Measurements from ENCODE around the gene LY6G6F. TPM values are rescaled to one million over a fixed set of nuclear protein-coding genes. Genes with fewer than 3 reads are reported as not detected.

The LY6G6F gene
- total RNA-seq, 4 donors from 2014 or later: not detected

DNA sequence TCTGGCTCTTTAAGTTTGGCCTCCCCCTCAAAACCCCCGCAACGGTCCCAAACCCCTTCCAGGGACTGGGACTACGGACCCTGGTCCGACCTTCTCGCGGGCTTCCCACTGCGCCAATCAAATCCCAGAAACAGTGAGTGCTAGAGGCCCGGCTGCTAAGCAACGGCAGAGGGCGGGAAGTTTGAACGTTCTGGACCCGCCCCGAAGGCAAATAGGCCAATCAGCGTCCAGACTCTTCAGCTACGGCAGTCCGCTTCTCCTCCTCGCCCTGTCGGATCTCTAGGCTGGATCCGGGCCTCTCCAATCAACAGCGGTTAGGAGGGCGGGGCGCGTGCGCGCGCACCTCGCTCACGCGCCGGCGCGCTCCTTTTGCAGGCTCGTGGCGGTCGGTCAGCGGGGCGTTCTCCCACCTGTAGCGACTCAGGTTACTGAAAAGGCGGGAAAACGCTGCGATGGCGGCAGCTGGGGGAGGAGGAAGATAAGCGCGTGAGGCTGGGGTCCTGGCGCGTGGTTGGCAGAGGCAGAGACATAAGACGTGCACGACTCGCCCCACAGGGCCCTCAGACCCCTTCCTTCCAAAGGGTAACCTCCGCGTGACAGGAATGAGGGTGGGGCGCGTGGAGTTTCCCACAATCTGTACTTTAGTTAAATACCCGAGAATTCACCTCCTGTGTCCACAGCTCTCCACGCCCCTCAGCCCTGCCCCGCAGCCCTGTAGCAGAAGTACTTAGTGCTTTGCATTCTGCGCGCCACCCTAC lies 33.2 kb downstream of the LY6G6F start, which contains the start of gene MSH5:
Gene MSH5 (plus strand): TSS at position 367 of the 758 bp plus-strand sequence. CDS start 462 bp downstream, outside the sequence.
- TF ChIP-seq POLR2A (IDR thresholded peaks at IDR 0.05) (peak in 1 of 2 donors; percentile 74), CTCF (IDR thresholded peaks at IDR 0.05) (no peak)
- 0 to 2% methylated on average over 28 to 29 of the region's 58 CpGs for WGBS, 2 donors
- no peaks in the 10 kb centered on the region for H3K27me3 ChIP-seq
- H3K9me3 ChIP-seq: no peaks in the 10 kb centered on the region
- DNase-seq: peak; percentile 99
- peak within 1 kb of the TSS in 1 of 3 donors; percentile 11 for H3K27ac ChIP-seq
- H3K36me3 ChIP-seq: no peaks in the 10 kb centered on the region
- peak within 1 kb of the TSS; percentile 19 to 48 (median 33) for H3K4me3 ChIP-seq (replicated peaks in 1 of 3)
- intact Hi-C loops (cut with DNase I): loop anchor here (5.0 kb wide), 1 partner anchor 38 kb away; the partner anchor contains the start of gene ABHD16A
- H3K4me1 ChIP-seq: peaks cover 18 to 29% of the 10 kb centered on the region in 2 donors

DNA sequence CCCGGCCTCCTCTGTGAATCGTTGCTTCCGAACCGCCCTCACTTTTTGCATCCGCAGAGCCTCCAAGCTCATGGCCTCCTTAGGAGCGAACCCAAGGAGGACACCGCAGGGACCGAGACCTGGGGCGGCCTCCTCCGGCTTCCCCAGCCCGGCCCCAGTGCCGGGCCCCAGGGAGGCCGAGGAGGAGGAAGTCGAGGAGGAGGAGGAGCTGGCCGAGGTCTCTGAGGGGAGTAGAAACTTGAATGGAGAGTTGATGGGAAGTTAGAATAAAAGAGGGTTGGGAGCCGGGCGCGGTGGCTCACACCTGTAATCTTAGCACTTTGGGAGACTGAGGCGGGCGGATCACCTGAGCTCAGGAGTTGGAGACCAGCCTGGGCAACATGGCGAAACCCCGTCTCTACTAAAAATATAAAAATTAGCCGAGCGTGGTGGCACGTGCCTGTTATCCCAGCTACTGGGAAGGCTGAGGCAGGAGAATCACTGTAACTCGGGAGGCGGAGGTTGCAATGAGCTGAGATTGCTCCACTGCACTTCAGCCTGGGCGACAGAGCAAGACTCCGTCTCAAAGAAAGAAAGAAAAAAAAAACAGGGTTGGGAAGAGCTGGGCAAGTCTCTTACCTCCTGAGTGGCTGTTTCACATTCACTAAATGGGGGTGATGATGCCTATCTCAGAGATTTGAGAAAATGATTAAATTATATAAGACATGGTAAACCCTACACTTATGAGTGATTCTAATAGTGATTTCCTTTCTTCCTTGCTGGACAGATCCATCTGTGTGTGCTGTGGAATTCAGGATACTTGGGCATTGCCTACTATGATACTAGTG lies 33.9 kb downstream of the LY6G6F start:
- no peak for TF ChIP-seq CTCF (IDR thresholded peaks at IDR 0.05)
- TF ChIP-seq POLR2A (IDR thresholded peaks at IDR 0.05): no peak
- WGBS, 2 donors: 10 to 13% methylated on average over 29 of the region's 29 CpGs
- intact Hi-C loops (cut with DNase I): no loop called here

DNA sequence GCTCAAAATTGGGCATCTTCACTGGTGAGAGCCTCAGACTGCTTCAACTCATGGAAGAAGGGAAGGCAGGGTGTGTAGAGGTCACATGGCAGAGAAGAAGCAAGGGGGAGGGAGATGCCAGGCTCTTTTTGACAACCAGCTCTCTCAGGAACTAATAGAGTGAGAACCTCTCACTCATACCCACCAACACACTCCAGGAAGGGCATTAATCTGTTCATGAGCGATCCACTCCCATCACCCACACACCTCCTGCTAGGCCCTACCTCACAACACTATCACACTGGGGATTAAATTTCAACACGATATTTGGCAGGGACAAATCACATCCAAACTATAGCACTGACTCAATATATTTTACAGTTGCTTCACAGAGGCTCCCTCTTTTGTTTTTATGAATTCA lies 35.1 kb downstream of the LY6G6F start:
- no peaks in the 10 kb centered on the region for H3K9me3 ChIP-seq
- 93 to 96% methylated on average over 2 of the region's 2 CpGs for WGBS, 2 donors
- H3K4me1 ChIP-seq: peaks cover 10 to 26% of the 10 kb centered on the region in 2 donors
- H3K36me3 ChIP-seq: no peaks in the 10 kb centered on the region
- TF ChIP-seq POLR2A (IDR thresholded peaks at IDR 0.05): no peak
- TF ChIP-seq CTCF (IDR thresholded peaks at IDR 0.05): no peak
- DNase-seq: no peak
- intact Hi-C loops (cut with DNase I): no loop called here
- no peaks in the 10 kb centered on the region for H3K27me3 ChIP-seq
- H3K4me3 ChIP-seq (replicated peaks in 1 of 3): no peak overlapping the region
- no peak overlapping the region for H3K27ac ChIP-seq

More for the DNA sequence above, 33.9 kb downstream of the LY6G6F start:
- H3K4me3 ChIP-seq (replicated peaks in 1 of 3): peak overlapping the region; percentile 19 to 48 (median 33)
- H3K27ac ChIP-seq: peak overlapping the region in 1 of 3 donors; percentile 11
- no peaks in the 10 kb centered on the region for H3K9me3 ChIP-seq
- H3K27me3 ChIP-seq: no peaks in the 10 kb centered on the region
- H3K36me3 ChIP-seq: no peaks in the 10 kb centered on the region
- peak; percentile 26 to 35 for DNase-seq
- peaks cover 13 to 29% of the 10 kb centered on the region in 2 donors for H3K4me1 ChIP-seq

DNA sequence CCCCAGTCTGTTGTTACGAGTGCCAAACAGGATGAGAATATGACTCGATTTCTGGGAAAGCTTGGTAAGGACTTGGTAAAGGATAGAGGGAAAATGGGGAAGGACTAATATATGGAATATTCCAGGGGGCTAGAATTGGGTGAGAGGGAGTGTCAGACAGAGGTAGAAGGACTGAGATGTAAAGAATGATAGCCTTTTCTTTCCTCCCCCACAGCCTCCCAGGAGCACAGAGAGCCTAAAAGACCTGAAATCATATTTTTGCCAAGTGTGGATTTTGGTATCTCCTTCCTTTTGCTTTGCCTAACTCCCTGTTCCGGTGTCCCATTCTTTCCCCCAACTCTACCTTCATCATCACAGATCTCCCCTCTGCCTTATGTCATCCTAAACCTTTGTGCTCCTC lies 36.2 kb downstream of the LY6G6F start:
- WGBS, 2 donors: 81 to 93% methylated on average over 3 of the region's 3 CpGs
- TF ChIP-seq CTCF (IDR thresholded peaks at IDR 0.05) (no peak), POLR2A (IDR thresholded peaks at IDR 0.05) (no peak)
- H3K9me3 ChIP-seq: no peaks in the 10 kb centered on the region
- peaks cover 7 to 18% of the 10 kb centered on the region in 2 donors for H3K4me1 ChIP-seq
- DNase-seq: no peak
- H3K27ac ChIP-seq: no peak overlapping the region
- no peaks in the 10 kb centered on the region for H3K36me3 ChIP-seq
- intact Hi-C loops (cut with DNase I): no loop called here
- H3K4me3 ChIP-seq (replicated peaks in 1 of 3): no peak overlapping the region
- no peaks in the 10 kb centered on the region for H3K27me3 ChIP-seq

Measured in thyroid gland (tissue), 4 donors.